Left renal pelvis (tissue), 4 donors: Measurements from ENCODE around the gene CEP78. TPM values are rescaled to one million over a fixed set of nuclear protein-coding genes. Genes with fewer than 3 reads are reported as not detected.
"Not testable (repeated sequence)": the region's sequence is repeated elsewhere in the genome, so short reads cannot be mapped to it uniquely, and the experiment has no call there.

Experiments
- DNase-seq, 4 donors: peaks; one replicate each; pipeline ENCODE4 v3.0.0-alpha.2; 2013; ENCODE audit warnings: low read depth in 4 of 4, low spot score in 3 of 4
- polyA plus RNA-seq, 4 donors: library from polyadenylated mRNA; unstranded; fragments of 120-200 nt; gene quantifications; one replicate each; pipeline ENCODE4 v1.2.1, GENCODE V29; 2013; ENCODE audit not compliant: insufficient read length in 4 of 4

The CEP78 gene
- polyA plus RNA-seq, 4 donors: 34.8 to 38.7 (median 36.7) TPM

DNA sequence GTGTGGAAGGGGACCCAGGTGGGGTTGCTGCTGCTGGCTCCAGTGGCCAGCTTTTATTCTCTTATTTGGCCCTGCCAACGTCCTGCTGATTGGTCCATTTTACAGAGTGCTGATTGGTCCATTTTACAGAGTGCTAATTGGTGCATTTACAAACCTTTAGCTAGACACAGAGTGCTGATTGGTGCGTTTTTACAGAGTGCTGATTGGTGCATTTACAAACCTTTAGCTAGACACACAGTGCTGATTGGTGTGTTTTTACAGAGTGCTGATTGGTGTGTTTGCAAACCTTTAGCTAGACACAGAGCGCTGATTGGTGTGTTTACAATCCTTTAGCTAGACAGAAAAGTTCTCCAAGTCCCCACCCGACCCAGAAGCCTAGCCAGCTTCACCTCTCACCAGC, 48.3 kb downstream of the CEP78 start:
- not testable (repeated sequence) for DNase-seq

DNA sequence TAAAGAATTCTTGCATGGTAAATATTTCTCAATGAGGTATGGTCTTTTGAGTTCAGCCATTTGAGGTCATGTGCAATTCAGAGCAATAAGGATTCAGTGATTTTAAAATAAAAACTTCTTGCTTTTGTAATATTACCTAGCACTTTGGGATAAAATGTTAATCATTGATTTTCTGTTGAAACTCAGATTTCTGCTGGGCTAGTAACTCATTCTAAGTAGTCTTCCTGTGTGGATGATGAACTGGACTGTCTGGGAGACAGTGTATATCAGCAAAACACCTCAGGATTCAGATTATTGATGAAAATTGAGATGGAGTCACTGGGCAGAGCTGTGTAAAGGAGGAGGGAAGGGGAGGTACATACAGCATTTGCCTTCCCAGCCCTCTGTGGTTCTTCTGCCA, 50.2 kb downstream of the CEP78 start:
- DNase-seq: no peak

GRCh38 chr9:78286946-78287388, 51.1 kb downstream of the CEP78 start:
- no peak for DNase-seq

DNA sequence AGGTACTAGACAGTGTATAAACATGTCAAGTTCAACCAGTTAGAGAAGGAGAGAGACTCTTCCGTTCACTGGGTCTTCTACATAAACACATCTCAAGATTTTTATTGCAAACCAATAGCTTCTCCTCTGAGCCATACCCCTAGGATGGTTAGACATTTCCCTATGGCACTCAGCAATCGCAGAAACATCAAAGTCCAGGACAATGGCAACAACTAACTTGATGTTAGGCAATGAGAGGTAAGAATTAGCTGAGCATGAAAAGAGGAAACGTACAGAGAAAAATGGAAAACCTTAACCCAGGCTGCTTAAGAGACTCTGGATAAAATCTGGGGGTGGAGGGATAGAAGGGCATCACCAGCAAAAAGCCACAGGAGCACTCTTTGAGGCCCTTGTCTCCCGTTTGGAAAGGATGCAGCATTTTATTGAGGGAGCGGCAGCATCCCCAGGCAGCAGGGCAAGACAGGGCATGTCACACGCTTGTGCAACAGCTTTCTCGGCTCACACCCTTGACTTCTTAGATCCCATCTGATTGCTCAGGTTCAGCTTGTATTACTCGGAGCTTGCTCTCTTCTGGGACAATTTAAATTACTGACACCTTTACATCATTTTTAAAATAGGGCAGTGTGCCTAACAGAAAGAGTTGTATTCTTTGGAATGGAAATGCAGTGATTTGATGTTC, 52.5 kb downstream of the CEP78 start:
- DNase-seq: no peak

- no peak for DNase-seq
These were observed 53.6 kb downstream of the CEP78 start for GRCh38 chr9:78289474-78289873.

- DNase-seq: no peak
These were observed 55.5 kb downstream of the CEP78 start for GRCh38 chr9:78291240-78291925.

- no peak for DNase-seq
These were observed 56.2 kb downstream of the CEP78 start for GRCh38 chr9:78292026-78292425.

DNA sequence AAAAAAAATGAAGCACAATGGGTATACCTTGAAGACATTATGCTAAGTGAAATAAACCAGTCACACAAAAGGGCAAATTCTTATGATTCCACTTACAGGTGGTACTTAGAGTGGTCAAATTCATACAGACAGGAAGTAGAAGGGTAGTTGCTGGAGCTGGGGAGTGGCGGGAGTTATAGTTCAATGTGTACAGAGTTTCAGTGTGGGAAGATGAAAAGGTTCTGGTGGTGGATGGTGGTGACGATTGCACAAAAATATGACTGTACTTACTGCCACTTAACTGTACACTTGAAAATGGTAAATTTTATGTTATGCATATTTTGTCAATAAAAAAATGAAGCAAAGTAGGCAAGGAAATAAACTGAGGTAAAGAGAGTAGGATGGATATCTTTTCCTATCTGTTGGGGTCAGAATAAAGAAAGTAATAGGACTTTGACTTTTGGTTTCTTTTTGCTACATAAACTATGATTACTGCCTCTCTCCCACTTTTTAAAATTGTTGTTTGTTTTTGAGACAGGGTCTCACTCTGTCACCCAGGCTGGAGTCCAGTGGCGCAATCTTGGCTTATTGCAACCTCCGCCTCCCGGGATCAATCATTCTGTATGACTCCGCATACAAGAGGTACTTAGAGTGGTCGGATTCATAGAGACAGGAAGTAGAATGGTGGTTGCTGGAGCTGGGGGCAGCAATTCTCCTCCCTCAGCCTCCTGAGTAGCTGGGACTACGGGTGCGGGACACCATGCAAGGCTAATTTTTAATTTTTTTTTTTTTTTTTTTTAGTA, 57.0 kb downstream of the CEP78 start:
- DNase-seq: no peak

- no peak for DNase-seq
These were observed 58.7 kb downstream of the CEP78 start for GRCh38 chr9:78294290-78295176.

- no peak for DNase-seq
These were observed 59.3 kb downstream of the CEP78 start for GRCh38 chr9:78295177-78295575.

DNA sequence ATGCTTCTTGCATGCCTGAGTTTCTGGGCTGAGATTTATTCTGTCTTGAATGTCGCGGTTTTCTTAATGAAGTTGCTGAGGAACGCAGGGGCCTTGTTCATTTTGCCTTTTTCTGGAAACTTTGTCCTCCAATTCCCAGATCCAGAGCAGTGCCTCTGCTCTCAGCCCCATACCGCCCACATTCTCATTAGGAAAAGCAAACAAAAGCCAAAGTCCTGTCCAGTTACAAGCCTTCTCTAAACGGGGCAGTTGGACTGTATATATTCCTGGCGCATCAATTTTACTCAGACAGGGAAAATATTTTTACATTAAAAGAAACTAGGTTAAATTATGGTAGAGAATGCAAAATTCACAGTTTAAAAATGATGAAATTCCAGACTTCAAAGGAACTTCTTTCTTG, 59.9 kb downstream of the CEP78 start:
- no peak for DNase-seq

DNA sequence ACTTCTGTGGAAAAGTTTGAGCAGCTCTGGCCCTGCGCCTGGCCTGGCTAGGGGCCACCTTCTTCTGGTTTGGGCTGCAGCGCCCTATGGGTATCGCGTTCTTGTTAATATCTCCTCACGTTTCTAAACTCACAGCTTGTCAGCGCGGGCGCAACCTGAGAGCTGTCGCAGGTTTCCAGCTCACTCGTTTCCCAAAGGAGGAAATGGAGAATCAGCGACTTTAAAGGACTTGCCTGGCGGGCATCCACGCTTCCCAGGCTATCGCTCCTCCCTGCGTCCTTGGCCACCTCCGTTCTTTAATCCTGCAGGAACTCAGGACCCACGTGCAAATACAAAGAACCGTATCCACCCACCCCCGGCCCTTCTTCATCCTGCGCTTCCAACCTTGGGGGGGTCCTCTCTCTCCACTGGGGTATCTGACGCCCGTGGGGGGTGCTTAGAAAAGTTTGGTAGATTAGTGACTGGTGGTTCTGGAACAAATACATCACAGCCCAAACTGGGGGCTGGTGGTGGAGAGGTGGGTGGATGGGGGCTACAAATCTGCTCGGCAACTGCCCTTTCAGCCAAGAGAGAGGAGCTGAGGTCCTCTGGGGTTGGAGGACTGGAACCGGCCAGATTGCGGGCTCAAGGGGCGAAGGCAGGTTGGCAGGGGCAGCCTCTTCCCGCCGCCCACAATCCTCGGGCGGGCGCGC, 60.5 kb downstream of the CEP78 start:
- no peak for DNase-seq

DNA sequence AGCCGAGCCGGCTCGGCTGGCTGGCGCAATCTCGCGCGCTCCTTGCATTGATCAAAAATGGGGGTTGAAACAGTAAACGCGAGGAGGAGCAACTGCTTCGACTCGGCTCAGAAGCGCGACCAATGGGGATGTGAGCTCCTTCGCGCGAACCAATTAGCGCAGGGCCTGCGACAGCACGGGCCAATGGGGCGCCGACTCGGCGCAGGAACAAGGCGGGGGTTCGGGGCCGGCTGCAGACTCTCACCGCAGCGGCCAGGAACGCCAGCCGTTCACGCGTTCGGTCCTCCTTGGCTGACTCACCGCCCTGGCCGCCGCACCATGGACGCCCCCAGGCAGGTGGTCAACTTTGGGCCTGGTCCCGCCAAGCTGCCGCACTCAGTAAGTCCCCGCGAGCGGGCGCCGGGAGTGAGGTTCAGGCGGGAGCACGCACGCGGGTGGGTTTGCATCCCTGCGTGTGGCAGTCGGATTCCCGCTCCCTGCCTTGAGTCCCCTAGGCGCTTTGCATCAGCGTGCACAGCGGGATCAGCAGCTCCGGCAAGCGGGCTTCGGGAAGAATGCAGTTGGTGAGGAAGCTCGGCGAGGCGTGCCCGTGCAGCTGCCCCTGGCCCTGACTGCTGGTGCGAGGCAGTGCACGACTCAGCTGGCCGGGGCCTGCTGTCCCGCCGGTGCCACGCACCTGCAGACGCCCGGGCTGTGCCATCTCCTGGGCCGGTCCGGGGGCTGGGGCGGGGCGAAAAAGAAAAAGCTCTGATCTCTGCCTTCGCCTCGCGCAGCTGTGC, 61.2 kb downstream of the CEP78 start, which contains the start of gene PSAT1:
TSS of gene PSAT1 (plus strand) at position 233 of the 779 bp plus-strand sequence. CDS start at position 319, 86 bp downstream.
- peak; percentile 82 to 90 (median 86) for DNase-seq

- DNase-seq: no peak
These were observed 61.7 kb downstream of the CEP78 start for GRCh38 chr9:78297672-78297961.

DNA sequence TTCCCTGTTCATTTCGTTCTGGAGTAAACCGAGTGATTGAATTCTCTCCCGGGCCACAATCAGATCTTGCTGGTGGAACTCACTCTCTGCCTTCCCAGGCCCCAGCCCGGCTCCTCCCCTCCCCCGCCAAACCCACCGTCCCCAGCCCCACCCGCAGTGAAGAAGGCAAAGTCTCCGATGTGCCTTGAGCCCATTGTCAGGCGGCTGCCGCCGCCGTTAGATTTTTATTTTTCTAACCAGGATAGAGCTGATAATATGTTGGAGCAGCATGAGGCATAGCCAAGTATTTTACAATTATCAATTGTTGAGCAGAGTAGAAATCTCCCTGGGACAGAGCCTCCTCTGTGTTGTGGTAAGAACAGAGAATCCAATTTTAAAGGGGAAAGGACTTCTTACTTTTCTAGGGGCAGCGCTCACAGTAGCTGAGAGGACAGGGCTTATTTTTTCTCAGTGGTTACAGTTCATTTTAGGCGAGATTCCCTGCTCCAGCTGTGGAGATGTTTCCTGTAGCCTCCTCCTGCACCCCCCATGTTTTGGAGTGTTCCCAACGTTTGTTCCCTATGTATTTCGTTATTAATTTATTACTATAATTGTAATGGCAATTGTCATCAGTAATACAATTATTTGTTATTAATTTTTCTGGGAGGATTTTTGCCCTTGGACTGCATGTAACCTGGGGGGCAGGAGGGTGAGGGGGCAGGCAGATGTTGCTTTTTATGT, 62.3 kb downstream of the CEP78 start:
- DNase-seq: no peak

DNA sequence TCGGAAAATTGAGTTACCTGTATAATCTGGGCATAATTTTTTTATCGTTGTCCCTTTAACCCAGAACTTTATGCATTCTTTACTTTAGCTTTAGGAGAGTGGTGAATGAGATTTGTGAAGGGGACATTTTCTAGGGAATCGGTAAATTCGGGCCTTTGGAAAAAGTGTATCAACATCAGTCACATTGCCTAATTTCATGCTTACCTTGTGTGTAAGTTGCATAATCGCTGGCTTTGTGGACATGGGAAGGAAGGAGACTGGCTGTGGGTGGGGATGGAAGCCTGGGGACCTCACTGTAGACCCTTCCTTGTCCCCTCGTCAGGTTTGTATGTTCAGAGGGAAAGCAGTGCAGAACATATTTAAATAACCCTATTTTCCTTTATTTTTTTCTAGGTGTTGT, 64.3 kb downstream of the CEP78 start:
- DNase-seq: no peak

- DNase-seq: no peak
These were observed 65.6 kb downstream of the CEP78 start for GRCh38 chr9:78301466-78301865.

DNA sequence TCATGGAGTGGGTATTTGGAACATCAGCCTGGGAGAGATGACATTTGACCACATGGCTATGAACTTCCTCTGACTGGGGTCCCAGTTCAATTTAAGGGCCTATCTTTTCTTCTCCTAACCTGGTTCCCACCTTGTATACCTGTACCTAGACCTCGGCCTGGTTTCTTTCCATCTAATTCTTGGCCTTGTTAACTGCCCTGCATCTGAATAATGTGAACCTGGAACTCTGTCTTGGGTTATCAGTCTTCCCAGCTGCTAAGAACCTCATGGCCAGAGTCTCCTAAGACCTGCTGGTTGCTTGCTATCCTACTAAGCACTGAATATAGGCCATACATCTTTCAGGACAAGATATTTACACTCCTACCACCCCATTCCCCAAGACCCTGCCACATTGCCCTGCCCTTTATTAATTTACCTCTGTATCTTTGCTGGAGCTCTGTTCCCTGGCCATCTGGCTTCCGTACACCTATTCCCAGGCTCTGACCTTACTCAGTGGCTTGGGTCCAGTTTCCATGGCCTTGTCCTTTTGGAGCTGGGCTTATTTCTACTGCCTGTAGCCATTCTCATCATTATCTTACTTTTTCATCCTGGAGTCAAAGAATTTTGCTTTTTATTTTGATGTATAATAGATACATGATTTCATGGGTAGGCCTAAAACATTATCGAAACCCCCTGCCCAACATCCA, 67.6 kb downstream of the CEP78 start:
- no peak for DNase-seq
